ENCODE data around the gene KLF7.

The KLF7 gene

GRCh38 chr2:207159002-207159401 lies 6.7 kb downstream of the KLF7 start:
- Histone ChIP-seq H3K27ac (ENCODE audit: low read depth, low read length) (no peak overlapping the region), H3K4me3 (ENCODE audit: low read depth, low read length) (no peak overlapping the region), H3K36me3 (ENCODE audit: control insufficient read depth, insufficient read depth, low read length) (0 out of 2 replicates have a peak, but pooled peaks cover 3% of the 10 kb centered on the region), H3K4me1 (ENCODE audit: control insufficient read depth, insufficient read depth, low read length) (peaks cover 81% of the 10 kb centered on the region), H3K9me3 (ENCODE audit: control insufficient read depth, insufficient read depth, low read depth, low read length) (no peaks in the 10 kb centered on the region), H3K27me3 (ENCODE audit: control insufficient read depth, insufficient read depth, low read length) (no peaks in the 10 kb centered on the region), H3K9ac (ENCODE audit: low read length) (no peak overlapping the region)

- Histone ChIP-seq H3K4me3 (ENCODE audit: low read depth, low read length) (no peak overlapping the region), H3K9me3 (ENCODE audit: control insufficient read depth, insufficient read depth, low read depth, low read length) (no peaks in the 10 kb centered on the region), H3K4me1 (ENCODE audit: control insufficient read depth, insufficient read depth, low read length) (peaks cover 81% of the 10 kb centered on the region), H3K27ac (ENCODE audit: low read depth, low read length) (no peak overlapping the region), H3K36me3 (ENCODE audit: control insufficient read depth, insufficient read depth, low read length) (0 out of 2 replicates have a peak, but pooled peaks cover 3% of the 10 kb centered on the region), H3K27me3 (ENCODE audit: control insufficient read depth, insufficient read depth, low read length) (no peaks in the 10 kb centered on the region), H3K9ac (ENCODE audit: low read length) (no peak overlapping the region)
These were observed 8.0 kb downstream of the KLF7 start for GRCh38 chr2:207157731-207158130.

- H3K4me3 ChIP-seq (ENCODE audit: low read depth, low read length) = no peak overlapping the region
- H3K27me3 ChIP-seq (ENCODE audit: control insufficient read depth, insufficient read depth, low read length) = no peaks in the 10 kb centered on the region
- no peaks in the 10 kb centered on the region for H3K9me3 ChIP-seq (ENCODE audit: control insufficient read depth, insufficient read depth, low read depth, low read length)
- no peak overlapping the region for H3K9ac ChIP-seq (ENCODE audit: low read length)
- H3K4me1 ChIP-seq (ENCODE audit: control insufficient read depth, insufficient read depth, low read length) = peaks cover 81% of the 10 kb centered on the region
- H3K27ac ChIP-seq (ENCODE audit: low read depth, low read length) = no peak overlapping the region
- H3K36me3 ChIP-seq (ENCODE audit: control insufficient read depth, insufficient read depth, low read length) = no peaks in the 10 kb centered on the region
These were observed 8.6 kb downstream of the KLF7 start for GRCh38 chr2:207157162-207157481.

- Histone ChIP-seq H3K9me3 (ENCODE audit: control insufficient read depth, insufficient read depth, low read depth, low read length) (no peaks in the 10 kb centered on the region), H3K9ac (ENCODE audit: low read length) (no peak overlapping the region), H3K27me3 (ENCODE audit: control insufficient read depth, insufficient read depth, low read length) (no peaks in the 10 kb centered on the region), H3K36me3 (ENCODE audit: control insufficient read depth, insufficient read depth, low read length) (no peaks in the 10 kb centered on the region), H3K27ac (ENCODE audit: low read depth, low read length) (0 out of 2 replicates have a peak overlapping the region, but pooled peaks have one; percentile 24), H3K4me1 (ENCODE audit: control insufficient read depth, insufficient read depth, low read length) (peaks cover 81% of the 10 kb centered on the region), H3K4me3 (ENCODE audit: low read depth, low read length) (no peak overlapping the region)
These were observed 9.1 kb downstream of the KLF7 start for GRCh38 chr2:207156451-207157161.

GRCh38 chr2:207155516-207156444 lies 10.0 kb downstream of the KLF7 start:
- Histone ChIP-seq H3K27ac (ENCODE audit: low read depth, low read length) (0 out of 2 replicates have a peak overlapping the region, but pooled peaks have one; percentile 24), H3K9me3 (ENCODE audit: control insufficient read depth, insufficient read depth, low read depth, low read length) (no peaks in the 10 kb centered on the region), H3K4me1 (ENCODE audit: control insufficient read depth, insufficient read depth, low read length) (peaks cover 81% of the 10 kb centered on the region), H3K9ac (ENCODE audit: low read length) (no peak overlapping the region), H3K36me3 (ENCODE audit: control insufficient read depth, insufficient read depth, low read length) (no peaks in the 10 kb centered on the region), H3K4me3 (ENCODE audit: low read depth, low read length) (no peak overlapping the region), H3K27me3 (ENCODE audit: control insufficient read depth, insufficient read depth, low read length) (no peaks in the 10 kb centered on the region)

GRCh38 chr2:207154556-207155510 lies 10.9 kb downstream of the KLF7 start:
- Histone ChIP-seq H3K9me3 (ENCODE audit: control insufficient read depth, insufficient read depth, low read depth, low read length) (no peaks in the 10 kb centered on the region), H3K9ac (ENCODE audit: low read length) (no peak overlapping the region), H3K27me3 (ENCODE audit: control insufficient read depth, insufficient read depth, low read length) (no peaks in the 10 kb centered on the region), H3K4me3 (ENCODE audit: low read depth, low read length) (no peak overlapping the region), H3K4me1 (ENCODE audit: control insufficient read depth, insufficient read depth, low read length) (peaks cover 79% of the 10 kb centered on the region), H3K27ac (ENCODE audit: low read depth, low read length) (no peak overlapping the region), H3K36me3 (ENCODE audit: control insufficient read depth, insufficient read depth, low read length) (no peaks in the 10 kb centered on the region)

- H3K9ac ChIP-seq (ENCODE audit: low read length) = no peak overlapping the region
- H3K36me3 ChIP-seq (ENCODE audit: control insufficient read depth, insufficient read depth, low read length) = no peaks in the 10 kb centered on the region
- 0 out of 2 replicates have a peak overlapping the region, but pooled peaks have one; percentile 56 for H3K27ac ChIP-seq (ENCODE audit: low read depth, low read length)
- no peak overlapping the region for H3K4me3 ChIP-seq (ENCODE audit: low read depth, low read length)
- H3K27me3 ChIP-seq (ENCODE audit: control insufficient read depth, insufficient read depth, low read length) = no peaks in the 10 kb centered on the region
- H3K4me1 ChIP-seq (ENCODE audit: control insufficient read depth, insufficient read depth, low read length) = peaks cover 87% of the 10 kb centered on the region
- H3K9me3 ChIP-seq (ENCODE audit: control insufficient read depth, insufficient read depth, low read depth, low read length) = no peaks in the 10 kb centered on the region
These were observed 12.3 kb downstream of the KLF7 start for GRCh38 chr2:207153266-207153975.

- Histone ChIP-seq H3K27ac (ENCODE audit: low read depth, low read length) (peak overlapping the region; percentile 4; the same call in 1 of the 2 replicates), H3K27me3 (ENCODE audit: control insufficient read depth, insufficient read depth, low read length) (no peaks in the 10 kb centered on the region), H3K4me1 (ENCODE audit: control insufficient read depth, insufficient read depth, low read length) (peaks cover 73% of the 10 kb centered on the region), H3K9me3 (ENCODE audit: control insufficient read depth, insufficient read depth, low read depth, low read length) (no peaks in the 10 kb centered on the region), H3K36me3 (ENCODE audit: control insufficient read depth, insufficient read depth, low read length) (peaks cover 6% of the 10 kb centered on the region), H3K4me3 (ENCODE audit: low read depth, low read length) (no peak overlapping the region; the same call in 1 of the 2 replicates), H3K9ac (ENCODE audit: low read length) (peak overlapping the region; percentile 18)
These were observed 14.7 kb downstream of the KLF7 start for GRCh38 chr2:207151048-207151447.

GRCh38 chr2:207150284-207150683 lies 15.5 kb downstream of the KLF7 start:
- Histone ChIP-seq H3K27me3 (ENCODE audit: control insufficient read depth, insufficient read depth, low read length) (no peaks in the 10 kb centered on the region), H3K4me1 (ENCODE audit: control insufficient read depth, insufficient read depth, low read length) (peaks cover 65% of the 10 kb centered on the region), H3K27ac (ENCODE audit: low read depth, low read length) (peak overlapping the region; percentile 4; the same call in 1 of the 2 replicates)

More at GRCh38 chr2:207150284-207150683, 15.5 kb downstream of the KLF7 start:
- Histone ChIP-seq H3K9me3 (ENCODE audit: control insufficient read depth, insufficient read depth, low read depth, low read length) (no peaks in the 10 kb centered on the region), H3K4me3 (ENCODE audit: low read depth, low read length) (no peak overlapping the region), H3K9ac (ENCODE audit: low read length) (no peak overlapping the region), H3K36me3 (ENCODE audit: control insufficient read depth, insufficient read depth, low read length) (peaks cover 9% of the 10 kb centered on the region)
